Subcutaneous abdominal adipose tissue (tissue), 5 donors: Measurements from ENCODE around the gene CPNE4.

Source experiments
- H3K27ac ChIP-seq: one replicate; pipeline ENCODE4 v1.7.0; 2013; ENCODE audit warnings: low read depth, mild to moderate bottlenecking, inconsistent platforms, low read length, moderate library complexity
- H3K27me3 ChIP-seq, 5 donors: one replicate each; pipeline ENCODE4 v1.7.0; 2013; ENCODE audit warnings: low read length in 5 of 5, inconsistent platforms in 1 of 5; ENCODE audit not compliant: control insufficient read depth in 5 of 5, insufficient read depth in 4 of 5
- H3K36me3 ChIP-seq, 5 donors: one replicate each; pipeline ENCODE4 v1.7.0; 2013; ENCODE audit warnings: low read length in 5 of 5; ENCODE audit not compliant: control insufficient read depth in 5 of 5, insufficient read depth in 5 of 5
- H3K4me1 ChIP-seq, 5 donors: one replicate each; pipeline ENCODE4 v1.7.0; 2013; ENCODE audit warnings: low read length in 5 of 5, mild to moderate bottlenecking in 3 of 5, moderate library complexity in 1 of 5; ENCODE audit not compliant: control insufficient read depth in 5 of 5, insufficient read depth in 5 of 5
- H3K4me3 ChIP-seq, 5 donors: one replicate each; pipeline ENCODE4 v1.7.0; 2013; ENCODE audit warnings: low read length in 5 of 5, low read depth in 1 of 5
- H3K9ac ChIP-seq, 5 donors: one replicate each; pipeline ENCODE4 v1.7.0; 2013; ENCODE audit warnings: low read length in 5 of 5, mild to moderate bottlenecking in 4 of 5, moderate library complexity in 3 of 5
- H3K9me3 ChIP-seq, 5 donors: one replicate each; pipeline ENCODE4 v1.7.0; 2013; ENCODE audit warnings: low read length in 5 of 5; ENCODE audit not compliant: control insufficient read depth in 5 of 5
- donor health status: healthy.
- donor health status: healthy.
- donor health status: healthy.
- donor health status: healthy.
- donor health status: healthy.

CPNE4 gene

DNA sequence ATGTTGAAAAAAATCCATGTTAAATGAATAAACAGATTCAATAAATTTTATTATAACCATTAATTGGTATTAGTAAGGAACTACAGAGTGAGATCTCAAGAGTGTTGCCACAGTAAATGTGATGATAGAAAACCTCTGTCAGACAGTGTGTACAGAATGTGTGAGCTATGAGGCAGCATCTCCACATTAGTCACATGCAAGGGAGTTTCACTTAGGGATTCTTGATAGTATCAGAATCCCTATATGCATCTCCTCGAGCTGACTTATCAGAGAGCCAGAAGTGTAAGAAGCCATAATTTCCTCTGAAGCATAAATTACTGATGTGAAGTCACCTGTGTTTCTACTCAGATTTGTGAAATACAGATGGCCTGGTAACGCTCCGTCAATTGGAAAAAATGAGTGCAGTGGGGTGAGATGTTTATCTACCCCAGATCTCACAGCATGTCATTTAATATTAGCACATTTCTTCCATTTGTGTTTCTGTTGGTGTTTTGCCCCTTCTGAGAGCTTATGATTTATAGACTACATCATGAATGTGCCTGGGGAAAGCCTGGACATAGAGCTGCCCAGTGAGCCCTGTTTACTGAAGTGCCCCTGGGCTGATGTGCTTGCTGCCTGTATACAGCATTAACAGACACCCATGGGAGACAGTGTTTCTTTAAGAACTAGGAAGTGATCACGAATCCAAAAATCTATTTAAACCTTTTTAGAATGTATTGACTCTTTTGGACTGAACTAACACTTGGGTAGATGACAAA lies 262.4 kb downstream of the CPNE4 start:
- no peaks in the 10 kb centered on the region for H3K9me3 ChIP-seq
- H3K27ac ChIP-seq: no peak overlapping the region
- no peaks in the 10 kb centered on the region for H3K27me3 ChIP-seq
- no peak overlapping the region for H3K9ac ChIP-seq
- no peaks in the 10 kb centered on the region for H3K4me1 ChIP-seq
- no peak overlapping the region for H3K4me3 ChIP-seq
- no peaks in the 10 kb centered on the region for H3K36me3 ChIP-seq

DNA sequence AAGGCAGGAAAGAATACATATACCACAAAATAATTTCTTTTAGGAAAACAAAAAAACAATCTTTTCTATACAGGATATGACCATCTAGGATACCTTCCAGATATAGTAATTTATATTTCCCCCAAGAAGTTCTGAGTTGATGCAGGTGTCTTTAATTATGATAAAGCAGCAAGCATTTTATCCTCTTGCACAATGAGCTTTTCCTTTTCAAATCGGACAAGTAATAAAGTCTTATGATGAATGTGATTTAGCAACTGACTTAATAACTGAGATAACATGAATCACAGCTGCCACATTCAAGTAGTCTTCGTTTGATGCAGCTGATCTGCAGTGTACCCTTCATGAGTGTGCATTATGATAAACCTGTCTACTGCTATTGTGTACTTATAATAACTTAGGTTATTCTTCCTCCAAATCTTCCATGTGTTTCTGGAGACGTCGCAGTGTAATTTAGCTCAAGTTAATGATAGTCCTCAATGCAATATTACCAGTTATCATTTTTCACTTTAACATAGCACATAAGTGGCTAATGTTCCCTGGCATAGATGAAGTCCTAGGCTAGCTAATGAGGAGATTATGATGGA lies 271.7 kb downstream of the CPNE4 start:
- Histone ChIP-seq H3K27me3 (no peaks in the 10 kb centered on the region), H3K4me1 (no peaks in the 10 kb centered on the region), H3K9me3 (peaks cover 0 to under 1% (median 0%) of the 10 kb centered on the region in 5 donors), H3K27ac (no peak overlapping the region), H3K9ac (no peak overlapping the region), H3K4me3 (no peak overlapping the region), H3K36me3 (no peaks in the 10 kb centered on the region)

GRCh38 chr3:131756405-131756804 lies 278.4 kb downstream of the CPNE4 start:
- Histone ChIP-seq H3K36me3 (no peaks in the 10 kb centered on the region), H3K4me3 (no peak overlapping the region), H3K9me3 (peaks cover 0 to 3% (median 0%) of the 10 kb centered on the region in 5 donors), H3K27me3 (no peaks in the 10 kb centered on the region), H3K9ac (no peak overlapping the region), H3K27ac (no peak overlapping the region), H3K4me1 (no peaks in the 10 kb centered on the region)

- Histone ChIP-seq H3K4me1 (no peaks in the 10 kb centered on the region), H3K36me3 (no peaks in the 10 kb centered on the region), H3K4me3 (no peak overlapping the region), H3K27ac (no peak overlapping the region), H3K9ac (no peak overlapping the region), H3K9me3 (peaks cover 0 to 3% (median 0%) of the 10 kb centered on the region in 5 donors), H3K27me3 (no peaks in the 10 kb centered on the region)
Observed at GRCh38 chr3:131755380-131755779, 279.4 kb downstream of the CPNE4 start.

GRCh38 chr3:131750256-131750655 lies 284.6 kb downstream of the CPNE4 start:
- H3K4me3 ChIP-seq: no peak overlapping the region
- no peak overlapping the region for H3K27ac ChIP-seq
- no peaks in the 10 kb centered on the region for H3K9me3 ChIP-seq
- no peaks in the 10 kb centered on the region for H3K36me3 ChIP-seq
- no peaks in the 10 kb centered on the region for H3K27me3 ChIP-seq
- no peak overlapping the region for H3K9ac ChIP-seq
- no peaks in the 10 kb centered on the region for H3K4me1 ChIP-seq

- Histone ChIP-seq H3K4me3 (no peak overlapping the region), H3K27me3 (no peaks in the 10 kb centered on the region), H3K27ac (no peak overlapping the region), H3K4me1 (no peaks in the 10 kb centered on the region), H3K9me3 (no peaks in the 10 kb centered on the region), H3K36me3 (no peaks in the 10 kb centered on the region), H3K9ac (no peak overlapping the region)
Observed at GRCh38 chr3:131749826-131750225, 285.0 kb downstream of the CPNE4 start.

GRCh38 chr3:131747466-131747865 lies 287.3 kb downstream of the CPNE4 start:
- H3K9me3 ChIP-seq: no peaks in the 10 kb centered on the region
- H3K4me1 ChIP-seq: no peaks in the 10 kb centered on the region
- H3K4me3 ChIP-seq: no peak overlapping the region
- H3K27ac ChIP-seq: no peak overlapping the region
- H3K9ac ChIP-seq: no peak overlapping the region
- no peaks in the 10 kb centered on the region for H3K36me3 ChIP-seq
- no peaks in the 10 kb centered on the region for H3K27me3 ChIP-seq

GRCh38 chr3:131744765-131745164 lies 290.0 kb downstream of the CPNE4 start:
- no peaks in the 10 kb centered on the region for H3K27me3 ChIP-seq
- no peak overlapping the region for H3K4me3 ChIP-seq
- no peaks in the 10 kb centered on the region for H3K4me1 ChIP-seq
- no peak overlapping the region for H3K9ac ChIP-seq
- no peak overlapping the region for H3K27ac ChIP-seq
- no peaks in the 10 kb centered on the region for H3K36me3 ChIP-seq
- no peaks in the 10 kb centered on the region for H3K9me3 ChIP-seq

DNA sequence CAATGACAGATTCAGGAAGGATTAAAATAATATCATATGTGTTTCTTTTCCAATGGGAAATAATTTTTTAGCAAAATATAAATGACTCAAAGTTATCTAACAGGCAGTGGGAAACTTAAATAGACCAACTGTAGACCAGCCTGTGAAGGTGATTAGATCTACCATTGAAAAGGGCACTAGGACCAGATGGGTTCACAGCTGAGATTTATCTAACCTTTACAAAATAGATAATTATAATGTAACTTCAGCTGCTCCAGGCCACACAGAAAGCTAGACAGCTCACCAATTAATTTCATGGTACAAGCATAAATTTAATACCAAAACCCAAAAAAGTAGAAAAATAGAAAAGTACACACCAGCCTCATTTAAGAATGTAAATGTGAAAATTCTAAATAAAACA lies 291.7 kb downstream of the CPNE4 start:
- Histone ChIP-seq H3K4me1 (no peaks in the 10 kb centered on the region), H3K9ac (no peak overlapping the region), H3K4me3 (no peak overlapping the region), H3K27ac (no peak overlapping the region), H3K27me3 (no peaks in the 10 kb centered on the region), H3K36me3 (no peaks in the 10 kb centered on the region), H3K9me3 (no peaks in the 10 kb centered on the region)

DNA sequence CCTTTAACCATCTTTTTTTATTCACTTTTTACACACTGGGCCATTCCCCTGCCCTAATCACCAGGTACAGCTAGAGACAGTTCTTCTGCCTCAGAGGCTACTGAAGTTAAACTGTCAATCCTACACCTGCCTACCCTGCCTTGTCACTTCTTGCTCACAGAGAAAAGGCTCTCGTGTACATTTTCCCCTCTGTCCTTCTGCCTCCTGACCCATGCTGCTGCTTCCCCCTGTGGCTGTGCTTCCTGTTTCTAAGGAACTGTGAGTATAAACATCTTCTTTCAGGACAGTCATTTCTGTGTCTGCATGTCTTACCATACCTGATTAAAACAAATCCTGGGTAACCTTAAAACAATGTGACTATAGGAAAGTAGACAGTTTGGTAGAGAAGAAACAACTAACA lies 295.6 kb downstream of the CPNE4 start:
- Histone ChIP-seq H3K36me3 (no peaks in the 10 kb centered on the region), H3K27me3 (no peaks in the 10 kb centered on the region), H3K9me3 (no peaks in the 10 kb centered on the region), H3K9ac (no peak overlapping the region), H3K27ac (no peak overlapping the region), H3K4me1 (no peaks in the 10 kb centered on the region), H3K4me3 (no peak overlapping the region)
